ENCODE measurements around the gene TGM2. TPM values are rescaled to one million over a fixed set of nuclear protein-coding genes. Genes with fewer than 3 reads are reported as not detected.

The TGM2 gene
- total RNA-seq, 1 donor, result 0.73 TPM

- Histone ChIP-seq H3K27me3 (ENCODE audit: insufficient read depth, low read length) (no peaks in the 10 kb centered on the region), H3K9me3 (ENCODE audit: low read depth, low read length) (no peaks in the 10 kb centered on the region), H3K4me1 (ENCODE audit: insufficient read depth, low read length) (peaks cover 26% of the 10 kb centered on the region), H3K4me3 (ENCODE audit: low read length) (no peak overlapping the region)
These were observed 27.3 kb upstream of the TGM2 start for GRCh38 chr20:38192323-38192885.

GRCh38 chr20:38191654-38192053 lies 26.6 kb upstream of the TGM2 start:
- no peaks in the 10 kb centered on the region for H3K9me3 ChIP-seq (ENCODE audit: low read depth, low read length)
- H3K4me3 ChIP-seq (ENCODE audit: low read length), result no peak overlapping the region
- H3K4me1 ChIP-seq (ENCODE audit: insufficient read depth, low read length), result peaks cover 24% of the 10 kb centered on the region
- no peaks in the 10 kb centered on the region for H3K27me3 ChIP-seq (ENCODE audit: insufficient read depth, low read length)

GRCh38 chr20:38190936-38191371 lies 25.9 kb upstream of the TGM2 start:
- H3K27me3 ChIP-seq (ENCODE audit: insufficient read depth, low read length), result no peaks in the 10 kb centered on the region
- H3K4me3 ChIP-seq (ENCODE audit: low read length), result no peak overlapping the region
- H3K4me1 ChIP-seq (ENCODE audit: insufficient read depth, low read length), result peaks cover 17% of the 10 kb centered on the region
- H3K9me3 ChIP-seq (ENCODE audit: low read depth, low read length), result no peaks in the 10 kb centered on the region

- H3K27me3 ChIP-seq (ENCODE audit: insufficient read depth, low read length), result no peaks in the 10 kb centered on the region
- H3K4me3 ChIP-seq (ENCODE audit: low read length), result no peak overlapping the region
- no peaks in the 10 kb centered on the region for H3K9me3 ChIP-seq (ENCODE audit: low read depth, low read length)
- peaks cover 13% of the 10 kb centered on the region for H3K4me1 ChIP-seq (ENCODE audit: insufficient read depth, low read length)
These were observed 25.1 kb upstream of the TGM2 start for GRCh38 chr20:38190166-38190565.

GRCh38 chr20:38187517-38187916 lies 22.4 kb upstream of the TGM2 start:
- H3K4me1 ChIP-seq (ENCODE audit: insufficient read depth, low read length), result peaks cover 13% of the 10 kb centered on the region
- no peaks in the 10 kb centered on the region for H3K9me3 ChIP-seq (ENCODE audit: low read depth, low read length)
- H3K27me3 ChIP-seq (ENCODE audit: insufficient read depth, low read length), result no peaks in the 10 kb centered on the region
- H3K4me3 ChIP-seq (ENCODE audit: low read length), result no peak overlapping the region

- Histone ChIP-seq H3K4me3 (ENCODE audit: low read length) (no peak overlapping the region), H3K4me1 (ENCODE audit: insufficient read depth, low read length) (peaks cover 17% of the 10 kb centered on the region), H3K27me3 (ENCODE audit: insufficient read depth, low read length) (no peaks in the 10 kb centered on the region), H3K9me3 (ENCODE audit: low read depth, low read length) (no peaks in the 10 kb centered on the region)
These were observed 21.7 kb upstream of the TGM2 start for GRCh38 chr20:38186788-38187221.

- Histone ChIP-seq H3K9me3 (ENCODE audit: low read depth, low read length) (no peaks in the 10 kb centered on the region), H3K4me1 (ENCODE audit: insufficient read depth, low read length) (peaks cover 13% of the 10 kb centered on the region), H3K4me3 (ENCODE audit: low read length) (no peak overlapping the region), H3K27me3 (ENCODE audit: insufficient read depth, low read length) (no peaks in the 10 kb centered on the region)
These were observed 19.0 kb upstream of the TGM2 start for GRCh38 chr20:38184101-38184500.

GRCh38 chr20:38181971-38182370 lies 16.9 kb upstream of the TGM2 start:
- no peak overlapping the region for H3K4me3 ChIP-seq (ENCODE audit: low read length)
- H3K27me3 ChIP-seq (ENCODE audit: insufficient read depth, low read length), result no peaks in the 10 kb centered on the region
- H3K4me1 ChIP-seq (ENCODE audit: insufficient read depth, low read length), result peaks cover 18% of the 10 kb centered on the region
- H3K9me3 ChIP-seq (ENCODE audit: low read depth, low read length), result no peaks in the 10 kb centered on the region

GRCh38 chr20:38181207-38181801 lies 16.2 kb upstream of the TGM2 start:
- Histone ChIP-seq H3K27me3 (ENCODE audit: insufficient read depth, low read length) (no peaks in the 10 kb centered on the region), H3K9me3 (ENCODE audit: low read depth, low read length) (no peaks in the 10 kb centered on the region), H3K4me1 (ENCODE audit: insufficient read depth, low read length) (peaks cover 17% of the 10 kb centered on the region), H3K4me3 (ENCODE audit: low read length) (no peak overlapping the region)

GRCh38 chr20:38180781-38181180 lies 15.7 kb upstream of the TGM2 start:
- peaks cover 17% of the 10 kb centered on the region for H3K4me1 ChIP-seq (ENCODE audit: insufficient read depth, low read length)
- H3K4me3 ChIP-seq (ENCODE audit: low read length), result no peak overlapping the region
- no peaks in the 10 kb centered on the region for H3K27me3 ChIP-seq (ENCODE audit: insufficient read depth, low read length)
- H3K9me3 ChIP-seq (ENCODE audit: low read depth, low read length), result no peaks in the 10 kb centered on the region

GRCh38 chr20:38179846-38180245 lies 14.8 kb upstream of the TGM2 start:
- Histone ChIP-seq H3K4me3 (ENCODE audit: low read length) (no peak overlapping the region), H3K4me1 (ENCODE audit: insufficient read depth, low read length) (peaks cover 17% of the 10 kb centered on the region), H3K9me3 (ENCODE audit: low read depth, low read length) (no peaks in the 10 kb centered on the region), H3K27me3 (ENCODE audit: insufficient read depth, low read length) (no peaks in the 10 kb centered on the region)

- H3K27me3 ChIP-seq (ENCODE audit: insufficient read depth, low read length), result no peaks in the 10 kb centered on the region
- peaks cover 17% of the 10 kb centered on the region for H3K4me1 ChIP-seq (ENCODE audit: insufficient read depth, low read length)
- H3K4me3 ChIP-seq (ENCODE audit: low read length), result no peak overlapping the region
- no peaks in the 10 kb centered on the region for H3K9me3 ChIP-seq (ENCODE audit: low read depth, low read length)
These were observed 13.5 kb upstream of the TGM2 start for GRCh38 chr20:38178581-38178980.

GRCh38 chr20:38178065-38178491 lies 13.0 kb upstream of the TGM2 start:
- Histone ChIP-seq H3K9me3 (ENCODE audit: low read depth, low read length) (no peaks in the 10 kb centered on the region), H3K27me3 (ENCODE audit: insufficient read depth, low read length) (no peaks in the 10 kb centered on the region), H3K4me3 (ENCODE audit: low read length) (no peak overlapping the region), H3K4me1 (ENCODE audit: insufficient read depth, low read length) (peaks cover 20% of the 10 kb centered on the region)

GRCh38 chr20:38177201-38177600 lies 12.1 kb upstream of the TGM2 start:
- no peak overlapping the region for H3K4me3 ChIP-seq (ENCODE audit: low read length)
- peaks cover 18% of the 10 kb centered on the region for H3K4me1 ChIP-seq (ENCODE audit: insufficient read depth, low read length)
- no peaks in the 10 kb centered on the region for H3K9me3 ChIP-seq (ENCODE audit: low read depth, low read length)
- no peaks in the 10 kb centered on the region for H3K27me3 ChIP-seq (ENCODE audit: insufficient read depth, low read length)

- Histone ChIP-seq H3K4me1 (ENCODE audit: insufficient read depth, low read length) (peaks cover 21% of the 10 kb centered on the region), H3K9me3 (ENCODE audit: low read depth, low read length) (no peaks in the 10 kb centered on the region), H3K4me3 (ENCODE audit: low read length) (no peak overlapping the region), H3K27me3 (ENCODE audit: insufficient read depth, low read length) (no peaks in the 10 kb centered on the region)
These were observed 10.5 kb upstream of the TGM2 start for GRCh38 chr20:38175304-38176180.

Data from mononuclear cell (primary cell).